Liver (tissue), 9 donors: ENCODE measurements around the gene ELMO2. TPM values are rescaled to one million over a fixed set of nuclear protein-coding genes. Genes with fewer than 3 reads are reported as not detected.

ENCODE experiments used
- DNase-seq: peaks from one replicate; pipeline ENCODE4 v3.0.0-alpha.2; 2017; ENCODE audit warnings: low spot score
- H3K27ac ChIP-seq, 2 donors: one replicate each; pipeline ENCODE4 v1.7.0; 2013; ENCODE audit warnings: inconsistent platforms in 2 of 2, low read length in 2 of 2, control low read depth in 1 of 2, low read depth in 1 of 2, mild to moderate bottlenecking in 1 of 2
- H3K27me3 ChIP-seq, 4 donors: one replicate each; pipeline versions ENCODE4 v1.6.1 to v1.7.0; 2013; ENCODE audit warnings: low read length in 3 of 4, inconsistent platforms in 1 of 4, mild to moderate bottlenecking in 1 of 4, moderate library complexity in 1 of 4; ENCODE audit not compliant: control insufficient read depth in 4 of 4, insufficient read depth in 4 of 4
- H3K36me3 ChIP-seq, 4 donors: one replicate each; pipeline versions ENCODE4 v1.6.1 to v1.7.0; 2013; ENCODE audit warnings: low read length in 3 of 4, mild to moderate bottlenecking in 3 of 4, low read depth in 1 of 4, moderate library complexity in 1 of 4; ENCODE audit not compliant: control insufficient read depth in 4 of 4, insufficient read depth in 3 of 4
- H3K4me1 ChIP-seq, 4 donors: one replicate each; pipeline versions ENCODE4 v1.6.1 to v1.7.0; 2013; ENCODE audit warnings: low read length in 3 of 4, mild to moderate bottlenecking in 3 of 4, moderate library complexity in 1 of 4; ENCODE audit not compliant: control insufficient read depth in 4 of 4, insufficient read depth in 4 of 4
- H3K4me3 ChIP-seq, 3 donors: one replicate each; pipeline versions ENCODE4 v1.6.1 to v1.7.0; 2013; ENCODE audit warnings: low read length in 3 of 3, control low read depth in 1 of 3, low read depth in 1 of 3, mild to moderate bottlenecking in 1 of 3
- H3K9ac ChIP-seq, 2 donors: one replicate each; pipeline ENCODE4 v1.7.0; 2013; ENCODE audit warnings: low read length in 2 of 2, mild to moderate bottlenecking in 2 of 2, moderate library complexity in 2 of 2, control low read depth in 1 of 2, low read depth in 1 of 2
- H3K9me3 ChIP-seq, 4 donors: one replicate each; pipeline versions ENCODE4 v1.6.1 to v1.7.0; 2013; ENCODE audit warnings: low read length in 3 of 4; ENCODE audit not compliant: control insufficient read depth in 4 of 4
- CTCF ChIP-seq: fragments of 150-350 bp; IDR thresholded peaks from 2 replicates; pipeline ENCODE4 v1.5.1; 2017; ENCODE audit warnings: improper control_type of control experiment, low read depth, low read length; ENCODE audit not compliant: missing input control
- EGR1 ChIP-seq, 2 donors: IDR thresholded peaks; 2 replicates each; pipeline ENCODE4 v1.6.1; 2016 to 2018; ENCODE audit warnings: antibody characterized with exemption in 2 of 2, low read depth in 2 of 2
- FOXA2 ChIP-seq: IDR thresholded peaks from 2 replicates; pipeline ENCODE4 v1.6.1; 2016; ENCODE audit warnings: antibody characterized with exemption
- GABPA ChIP-seq, 2 donors: IDR thresholded peaks in 1 of 2; conservative IDR thresholded peaks in 1 of 2; 2 replicates each; pipeline ENCODE4 v1.6.1; 2016; ENCODE audit warnings: antibody characterized with exemption in 2 of 2, mild to moderate bottlenecking in 1 of 2, moderate library complexity in 1 of 2
- HNF4A ChIP-seq, 2 donors: conservative IDR thresholded peaks; 2 replicates each; pipeline ENCODE4 v1.6.1; 2016; ENCODE audit warnings: antibody characterized with exemption in 2 of 2, mild to moderate bottlenecking in 2 of 2
- HNF4G ChIP-seq: IDR thresholded peaks from 2 replicates; pipeline ENCODE4 v1.6.1; 2016; ENCODE audit warnings: antibody characterized with exemption
- JUND ChIP-seq, 2 donors: IDR thresholded peaks; 2 replicates each; pipeline ENCODE4 v1.6.1; 2016; ENCODE audit warnings: antibody characterized with exemption in 2 of 2
- MAX ChIP-seq: IDR thresholded peaks from 2 replicates; pipeline ENCODE4 v1.6.1; 2016; ENCODE audit warnings: antibody characterized with exemption
- NR2F2 ChIP-seq: IDR thresholded peaks from 2 replicates; pipeline ENCODE4 v1.6.1; 2016; ENCODE audit warnings: antibody characterized with exemption
- RAD21 ChIP-seq, 2 donors: IDR thresholded peaks; 2 replicates each; pipeline ENCODE4 v1.6.1; 2016; ENCODE audit warnings: antibody characterized with exemption in 2 of 2, mild to moderate bottlenecking in 2 of 2
- RXRA ChIP-seq, 2 donors: IDR thresholded peaks; 2 replicates each; pipeline ENCODE4 v1.6.1; 2017 to 2018; ENCODE audit warnings: antibody characterized with exemption in 2 of 2, mild to moderate bottlenecking in 1 of 2
- SP1 ChIP-seq: IDR thresholded peaks from 2 replicates; pipeline ENCODE4 v1.6.1; 2018; ENCODE audit warnings: antibody characterized with exemption, mild to moderate bottlenecking
- TAF1 ChIP-seq: conservative IDR thresholded peaks from 2 replicates; pipeline ENCODE4 v1.6.1; 2016; ENCODE audit warnings: antibody characterized with exemption, mild to moderate bottlenecking
- YY1 ChIP-seq: IDR thresholded peaks from 2 replicates; pipeline ENCODE4 v1.6.1; 2016; ENCODE audit warnings: antibody characterized with exemption, mild to moderate bottlenecking
- WGBS: extraction: QIAGEN DNeasy Blood & Tissue Kit; methylation state at CpG from one replicate; pipeline ENCODE4 v1.1.7; 2013; 5-methylcytosine and 5-hydroxymethylcytosine counted together
- polyA plus RNA-seq, 2 donors: library from polyadenylated mRNA; stranded (reverse) in 1 of 2; unstranded in 1 of 2; fragments of 200-250 nt in 1 of 2; fragments of >200 nt in 1 of 2; fragmentation: Nextera tagmentation in 1 of 2; extraction: Ambion mirVana in 1 of 2; gene quantifications; one replicate each; pipeline versions ENCODE4 v1.2.1 to v1.2.3, GENCODE V29; 2013 to 2015
- total RNA-seq, 2 donors: library from RNA; depleted of rRNA; stranded (reverse); fragments of >200 nt; gene quantifications; one replicate each; pipeline ENCODE4 v1.2.3, GENCODE V29; 2014
- TF ChIP-seq, protein P1 (sequence below): IDR thresholded peaks from 2 replicates; pipeline ENCODE4 v1.6.1; 2016; ENCODE audit warnings: antibody characterized with exemption
- TF ChIP-seq, protein P2 (sequence below): IDR thresholded peaks from 2 replicates; pipeline ENCODE4 v1.6.1; 2016; ENCODE audit warnings: antibody characterized with exemption, mild to moderate bottlenecking
- TF ChIP-seq, protein P3 (sequence below): IDR thresholded peaks from 2 replicates; pipeline ENCODE4 v1.6.1; 2016; ENCODE audit warnings: antibody characterized with exemption
- donor health status: healthy.
- donor health status: healthy.
- donor health status: healthy.
- donor health status: healthy.
- donor health status: healthy.

Gene ELMO2
- total and polyA plus RNA-seq, 4 donors = 7.9 to 16.0 (median 13.9) TPM

DNA sequence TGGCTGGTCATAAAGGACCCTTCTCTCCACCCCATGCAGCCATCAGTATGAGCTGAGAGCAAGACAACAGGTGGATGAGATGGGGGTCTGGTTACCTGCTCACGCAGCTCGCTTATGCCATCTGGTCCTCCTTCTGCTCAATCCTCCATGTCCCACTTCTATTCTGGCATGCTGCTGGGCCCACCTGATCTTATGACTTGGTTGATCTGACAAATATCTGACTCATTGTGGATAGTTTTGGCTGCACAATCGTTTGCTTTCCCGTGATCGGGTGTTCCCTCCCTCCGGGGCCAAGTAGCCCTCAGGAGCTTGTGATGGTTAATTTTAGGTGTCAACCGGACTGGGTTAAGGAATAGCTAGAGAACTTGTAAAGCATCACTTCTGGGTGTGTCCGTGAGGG is 26.6 kb upstream of the ELMO2 start:
- Histone ChIP-seq H3K27ac (no peak overlapping the region), H3K4me1 (no peaks in the 10 kb centered on the region), H3K36me3 (no peaks in the 10 kb centered on the region), H3K27me3 (peaks cover 0 to 14% (median 2%) of the 10 kb centered on the region in 4 donors), H3K9ac (no peak overlapping the region), H3K4me3 (no peak overlapping the region), H3K9me3 (no peaks in the 10 kb centered on the region)
- TF ChIP-seq, protein P1, sequence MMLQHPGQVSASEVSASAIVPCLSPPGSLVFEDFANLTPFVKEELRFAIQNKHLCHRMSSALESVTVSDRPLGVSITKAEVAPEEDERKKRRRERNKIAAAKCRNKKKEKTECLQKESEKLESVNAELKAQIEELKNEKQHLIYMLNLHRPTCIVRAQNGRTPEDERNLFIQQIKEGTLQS = no peak
- DNase-seq = no peak
- WGBS = 84% methylated on average over 8 of the region's 8 CpGs

DNA sequence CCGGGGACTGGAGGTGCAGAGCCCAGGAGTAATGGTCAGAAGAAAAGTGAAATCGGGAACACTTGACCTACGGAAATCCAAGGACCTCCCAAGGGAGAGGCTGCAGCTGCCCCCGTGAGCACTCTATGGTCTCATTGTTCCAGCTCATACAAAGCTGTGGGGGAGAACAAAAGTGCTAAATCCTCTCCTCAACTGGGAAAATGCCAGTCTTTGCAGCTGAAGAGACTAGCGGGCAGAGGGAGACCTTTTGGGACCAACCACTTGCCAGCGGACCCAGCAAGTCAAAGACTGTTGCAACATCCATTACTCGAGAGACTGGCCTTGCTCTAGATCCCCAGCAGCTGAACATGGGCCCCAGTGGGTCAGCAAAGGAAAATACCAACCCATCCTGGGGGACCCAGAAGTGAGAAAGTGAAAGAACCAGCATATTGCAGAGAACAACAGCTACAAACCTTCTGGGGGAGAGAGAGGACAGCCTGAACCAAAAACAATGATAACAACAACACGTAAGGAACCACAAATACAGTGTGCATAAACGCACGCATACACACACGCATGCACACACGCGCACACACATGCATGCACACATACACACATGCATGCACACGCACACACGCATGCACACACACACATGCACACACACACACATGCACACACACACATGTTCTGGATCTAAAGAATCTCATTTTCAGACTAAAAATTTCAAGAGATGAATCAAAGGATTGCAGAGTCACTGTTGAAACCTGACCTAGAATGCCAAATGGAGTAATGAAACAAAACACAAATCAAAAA is 24.7 kb upstream of the ELMO2 start:
- Histone ChIP-seq H3K27me3 (peaks cover 0 to 18% (median 5%) of the 10 kb centered on the region in 4 donors), H3K4me1 (no peaks in the 10 kb centered on the region), H3K36me3 (no peaks in the 10 kb centered on the region), H3K9me3 (no peaks in the 10 kb centered on the region), H3K27ac (no peak overlapping the region), H3K4me3 (no peak overlapping the region), H3K9ac (no peak overlapping the region)
- TF ChIP-seq SP1 (no peak), JUND (IDR thresholded peaks at IDR 0.05) (no peak), TAF1 (no peak), CTCF (no peak), EGR1 (IDR thresholded peaks at IDR 0.05; ENCODE audit: low read depth in 2 of 2) (no peak), YY1 (no peak), HNF4A (conservative IDR thresholded peaks at IDR 0.05) (no peak), HNF4G (no peak), FOXA2 (no peak), RAD21 (IDR thresholded peaks at IDR 0.05) (no peak), RXRA (IDR thresholded peaks at IDR 0.05) (no peak), GABPA (IDR thresholded peaks at IDR 0.05 in 1 of 2, conservative IDR thresholded peaks at IDR 0.05 in 1 of 2) (no peak), NR2F2 (no peak), MAX (no peak)
- TF ChIP-seq, protein P2, sequence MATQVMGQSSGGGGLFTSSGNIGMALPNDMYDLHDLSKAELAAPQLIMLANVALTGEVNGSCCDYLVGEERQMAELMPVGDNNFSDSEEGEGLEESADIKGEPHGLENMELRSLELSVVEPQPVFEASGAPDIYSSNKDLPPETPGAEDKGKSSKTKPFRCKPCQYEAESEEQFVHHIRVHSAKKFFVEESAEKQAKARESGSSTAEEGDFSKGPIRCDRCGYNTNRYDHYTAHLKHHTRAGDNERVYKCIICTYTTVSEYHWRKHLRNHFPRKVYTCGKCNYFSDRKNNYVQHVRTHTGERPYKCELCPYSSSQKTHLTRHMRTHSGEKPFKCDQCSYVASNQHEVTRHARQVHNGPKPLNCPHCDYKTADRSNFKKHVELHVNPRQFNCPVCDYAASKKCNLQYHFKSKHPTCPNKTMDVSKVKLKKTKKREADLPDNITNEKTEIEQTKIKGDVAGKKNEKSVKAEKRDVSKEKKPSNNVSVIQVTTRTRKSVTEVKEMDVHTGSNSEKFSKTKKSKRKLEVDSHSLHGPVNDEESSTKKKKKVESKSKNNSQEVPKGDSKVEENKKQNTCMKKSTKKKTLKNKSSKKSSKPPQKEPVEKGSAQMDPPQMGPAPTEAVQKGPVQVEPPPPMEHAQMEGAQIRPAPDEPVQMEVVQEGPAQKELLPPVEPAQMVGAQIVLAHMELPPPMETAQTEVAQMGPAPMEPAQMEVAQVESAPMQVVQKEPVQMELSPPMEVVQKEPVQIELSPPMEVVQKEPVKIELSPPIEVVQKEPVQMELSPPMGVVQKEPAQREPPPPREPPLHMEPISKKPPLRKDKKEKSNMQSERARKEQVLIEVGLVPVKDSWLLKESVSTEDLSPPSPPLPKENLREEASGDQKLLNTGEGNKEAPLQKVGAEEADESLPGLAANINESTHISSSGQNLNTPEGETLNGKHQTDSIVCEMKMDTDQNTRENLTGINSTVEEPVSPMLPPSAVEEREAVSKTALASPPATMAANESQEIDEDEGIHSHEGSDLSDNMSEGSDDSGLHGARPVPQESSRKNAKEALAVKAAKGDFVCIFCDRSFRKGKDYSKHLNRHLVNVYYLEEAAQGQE = no peak
- TF ChIP-seq, protein P1 = no peak
- TF ChIP-seq, protein P3, sequence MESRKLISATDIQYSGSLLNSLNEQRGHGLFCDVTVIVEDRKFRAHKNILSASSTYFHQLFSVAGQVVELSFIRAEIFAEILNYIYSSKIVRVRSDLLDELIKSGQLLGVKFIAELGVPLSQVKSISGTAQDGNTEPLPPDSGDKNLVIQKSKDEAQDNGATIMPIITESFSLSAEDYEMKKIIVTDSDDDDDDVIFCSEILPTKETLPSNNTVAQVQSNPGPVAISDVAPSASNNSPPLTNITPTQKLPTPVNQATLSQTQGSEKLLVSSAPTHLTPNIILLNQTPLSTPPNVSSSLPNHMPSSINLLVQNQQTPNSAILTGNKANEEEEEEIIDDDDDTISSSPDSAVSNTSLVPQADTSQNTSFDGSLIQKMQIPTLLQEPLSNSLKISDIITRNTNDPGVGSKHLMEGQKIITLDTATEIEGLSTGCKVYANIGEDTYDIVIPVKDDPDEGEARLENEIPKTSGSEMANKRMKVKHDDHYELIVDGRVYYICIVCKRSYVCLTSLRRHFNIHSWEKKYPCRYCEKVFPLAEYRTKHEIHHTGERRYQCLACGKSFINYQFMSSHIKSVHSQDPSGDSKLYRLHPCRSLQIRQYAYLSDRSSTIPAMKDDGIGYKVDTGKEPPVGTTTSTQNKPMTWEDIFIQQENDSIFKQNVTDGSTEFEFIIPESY = no peak
- WGBS = 75% methylated on average over 15 of the region's 15 CpGs
- DNase-seq = no peak
